CD4-positive, alpha-beta memory T cell (primary cell): ENCODE results near the gene SNX13. TPM values are rescaled to one million over a fixed set of nuclear protein-coding genes. Genes with fewer than 3 reads are reported as not detected.

Experiments used
- CTCF ChIA-PET: fragments of 350-600 bp; sonication (Branson Sonifier 250); formaldehyde crosslinking; loops from one replicate; lab custom pipeline; 2021; ENCODE audit warnings: inconsistent platforms; ENCODE audit not compliant: partially characterized antibody; lab: Charles Lee
- POLR2A ChIA-PET: fragments of 350-600 bp; sonication (Branson Sonifier 250); formaldehyde crosslinking; loops from one replicate; lab custom pipeline; 2021; ENCODE audit not compliant: partially characterized antibody; lab: Charles Lee
- DNase-seq, 5 donors: peaks; one replicate each; pipeline versions ENCODE4 v3.0.0 to v3.0.0-alpha.2; 2020 to 2022; ENCODE audit warnings: mixed read lengths in 1 of 5
- H3K27ac ChIP-seq: one replicate; pipeline ENCODE4 v1.7.0; 2013; ENCODE audit warnings: low read depth, low read length
- H3K27me3 ChIP-seq: 2 replicates; pipeline ENCODE4 v1.7.0; 2013; ENCODE audit warnings: mild to moderate bottlenecking, low read length, moderate library complexity; ENCODE audit not compliant: insufficient read depth
- H3K36me3 ChIP-seq: 2 replicates; pipeline ENCODE4 v1.7.0; 2013; ENCODE audit warnings: mild to moderate bottlenecking, low read length, moderate library complexity; ENCODE audit not compliant: insufficient read depth
- H3K4me1 ChIP-seq: 2 replicates; pipeline ENCODE4 v1.7.0; 2013; ENCODE audit warnings: mild to moderate bottlenecking, low read length, moderate library complexity; ENCODE audit not compliant: insufficient read depth
- H3K4me3 ChIP-seq, 2 donors: one replicate each; pipeline ENCODE4 v1.7.0; 2013; ENCODE audit warnings: low read length in 2 of 2, mild to moderate bottlenecking in 1 of 2
- H3K9me3 ChIP-seq, 2 donors: one replicate each; pipeline ENCODE4 v1.7.0; 2013; ENCODE audit warnings: low read length in 2 of 2, control low read depth in 1 of 2; ENCODE audit not compliant: control insufficient read depth in 1 of 2
- H3K27ac Mint-ChIP-seq, 7 donors: one replicate each; pipeline ENCODE4 v1.8.0; 2020 to 2021; ENCODE audit warnings: mixed read lengths in 7 of 7, mild to moderate bottlenecking in 6 of 7, inconsistent platforms in 3 of 7, moderate library complexity in 3 of 7
- H3K27me3 Mint-ChIP-seq, 2 donors: one replicate each; pipeline ENCODE4 v1.8.0; 2020 to 2021; ENCODE audit warnings: mixed read lengths in 2 of 2
- H3K36me3 Mint-ChIP-seq, 2 donors: one replicate each; pipeline ENCODE4 v1.8.0; 2020 to 2021; ENCODE audit warnings: mixed read lengths in 2 of 2, inconsistent platforms in 1 of 2, mild to moderate bottlenecking in 1 of 2
- H3K4me1 Mint-ChIP-seq, 4 donors: one replicate each; pipeline ENCODE4 v1.8.0; 2020 to 2021; ENCODE audit warnings: mixed read lengths in 4 of 4, mild to moderate bottlenecking in 1 of 4
- H3K4me3 Mint-ChIP-seq, 8 donors: one replicate each; pipeline ENCODE4 v1.8.0; 2020 to 2021; ENCODE audit warnings: mixed read lengths in 8 of 8, mild to moderate bottlenecking in 7 of 8, moderate library complexity in 6 of 8, inconsistent platforms in 3 of 8
- H3K9me3 Mint-ChIP-seq, 8 donors: one replicate each; pipeline ENCODE4 v1.8.0; 2020 to 2021; ENCODE audit warnings: mixed read lengths in 8 of 8, mild to moderate bottlenecking in 5 of 8, inconsistent platforms in 3 of 8, moderate library complexity in 1 of 8
- intact Hi-C: fragments of 100-400 bp; cut with micrococcal nuclease; formaldehyde crosslinking; loops from one replicate; pipeline ENCODE4 v1.15.1; 2023
- polyA plus RNA-seq, 2 donors: library from polyadenylated mRNA; unstranded; fragments of 300-500 nt; fragmentation: Illumina TruSeq; gene quantifications; one replicate each; pipeline ENCODE4 v1.2.3, GENCODE V29; 2021
- total RNA-seq, 2 experiments: library from RNA; stranded (reverse); gene quantifications; one replicate each; pipeline ENCODE4 v1.2.3, GENCODE V29; 2021

The SNX13 gene, protein sequence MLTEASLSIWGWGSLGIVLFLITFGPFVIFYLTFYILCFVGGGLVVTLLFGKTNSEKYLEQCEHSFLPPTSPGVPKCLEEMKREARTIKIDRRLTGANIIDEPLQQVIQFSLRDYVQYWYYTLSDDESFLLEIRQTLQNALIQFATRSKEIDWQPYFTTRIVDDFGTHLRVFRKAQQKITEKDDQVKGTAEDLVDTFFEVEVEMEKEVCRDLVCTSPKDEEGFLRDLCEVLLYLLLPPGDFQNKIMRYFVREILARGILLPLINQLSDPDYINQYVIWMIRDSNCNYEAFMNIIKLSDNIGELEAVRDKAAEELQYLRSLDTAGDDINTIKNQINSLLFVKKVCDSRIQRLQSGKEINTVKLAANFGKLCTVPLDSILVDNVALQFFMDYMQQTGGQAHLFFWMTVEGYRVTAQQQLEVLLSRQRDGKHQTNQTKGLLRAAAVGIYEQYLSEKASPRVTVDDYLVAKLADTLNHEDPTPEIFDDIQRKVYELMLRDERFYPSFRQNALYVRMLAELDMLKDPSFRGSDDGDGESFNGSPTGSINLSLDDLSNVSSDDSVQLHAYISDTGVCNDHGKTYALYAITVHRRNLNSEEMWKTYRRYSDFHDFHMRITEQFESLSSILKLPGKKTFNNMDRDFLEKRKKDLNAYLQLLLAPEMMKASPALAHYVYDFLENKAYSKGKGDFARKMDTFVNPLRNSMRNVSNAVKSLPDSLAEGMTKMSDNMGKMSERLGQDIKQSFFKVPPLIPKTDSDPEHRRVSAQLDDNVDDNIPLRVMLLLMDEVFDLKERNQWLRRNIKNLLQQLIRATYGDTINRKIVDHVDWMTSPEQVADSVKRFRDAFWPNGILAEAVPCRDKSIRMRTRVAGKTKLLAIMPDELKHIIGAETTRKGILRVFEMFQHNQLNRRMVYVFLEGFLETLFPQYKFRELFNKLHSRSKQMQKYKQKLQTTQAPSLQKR
- total RNA-seq (10 to 100 TPM; 34.6 to 36.0 TPM), polyA plus RNA-seq (10 to 100 TPM; 10.1 to 13.8 TPM)

DNA sequence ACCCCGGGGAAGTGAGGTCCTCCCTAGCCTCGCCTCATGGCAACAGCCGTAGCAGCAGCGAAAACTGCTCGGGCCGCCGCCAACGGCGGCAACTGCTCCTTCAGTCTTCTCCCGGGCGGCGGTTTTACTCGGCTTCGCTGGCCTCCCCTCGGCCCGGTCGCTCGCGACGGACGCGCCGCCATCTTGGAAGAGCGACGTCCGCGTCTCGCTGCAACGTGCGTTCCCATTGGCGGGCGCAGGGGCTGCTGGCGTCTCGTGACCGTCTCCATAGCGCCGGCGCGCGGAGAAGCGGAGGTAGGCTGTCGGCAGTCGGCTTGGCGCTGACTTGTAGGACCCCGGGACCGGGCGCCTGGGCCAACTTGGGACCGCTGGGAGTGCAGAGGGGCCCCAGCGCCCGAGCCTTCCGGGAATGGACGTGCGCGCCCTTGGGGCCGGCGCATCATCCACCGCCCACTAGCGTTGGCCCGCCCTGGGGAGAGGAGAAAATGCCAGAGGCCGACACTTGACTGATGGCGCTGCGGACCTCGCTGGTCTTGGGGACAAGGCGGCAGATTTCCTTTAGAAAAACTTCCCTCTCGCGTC, at the start of gene SNX13:
TSS of gene SNX13 (minus strand) at position 193 of the 582 bp plus-strand sequence. CDS start 199 bp downstream, outside the sequence.
- Histone ChIP-seq H3K4me1 (peaks cover 39% of the 10 kb centered on the region), H3K36me3 (no peaks in the 10 kb centered on the region), H3K27me3 (no peaks in the 10 kb centered on the region), H3K9me3 (no peaks in the 10 kb centered on the region), H3K27ac (peak within 1 kb of the TSS; percentile 90), H3K4me3 (peak within 1 kb of the TSS; percentile 82 to 85)
- ChIA-PET POLR2A (interaction anchor here (0.6 to 2.6 kb wide), 3 partner anchors 9 to 121 kb away, joined by 3 to 9 read pairs (median 3); no protein-coding TSS in a partner anchor), CTCF (no interaction called here)
- Mint-ChIP-seq H3K4me1 (peaks cover 29 to 59% (median 43%) of the 10 kb centered on the region in 4 donors), H3K27me3 (no peaks in the 10 kb centered on the region), H3K9me3 (no peaks in the 10 kb centered on the region), H3K4me3 (peak within 1 kb of the TSS; percentile 89 to 99 (median 97)), H3K36me3 (peaks cover 4 to 18% of the 10 kb centered on the region in 2 donors), H3K27ac (peak within 1 kb of the TSS; percentile 89 to 99 (median 99))
- intact Hi-C loops, result loop anchor here (2.0 to 10.0 kb wide), 3 partner anchors 642 to 1293 kb away; partner anchors contain the start of genes AHR, ANKMY2 and BZW2
- peak; percentile 86 to 91 (median 88) for DNase-seq

DNA sequence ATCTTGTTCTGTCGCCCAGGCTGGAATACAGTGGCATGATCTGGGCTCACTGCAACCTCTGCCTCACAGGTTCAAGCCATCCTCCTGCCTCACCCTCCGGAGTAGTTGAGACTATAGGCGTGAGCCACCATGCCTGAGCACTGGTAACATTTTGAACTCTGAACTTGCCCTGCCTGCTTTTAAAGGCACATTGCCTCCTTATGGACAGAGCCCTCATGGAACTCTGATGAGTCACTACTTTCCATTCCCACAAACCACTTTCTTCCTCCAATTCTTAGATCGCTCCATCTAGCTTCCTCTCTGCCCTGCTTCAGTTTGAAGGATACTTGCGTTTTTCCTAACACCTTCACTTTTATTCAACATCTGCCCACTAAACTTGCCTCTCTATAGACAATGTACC, 49.3 kb upstream of the SNX13 start:
- Mint-ChIP-seq H3K4me3 (no peak overlapping the region), H3K4me1 (peaks cover 0 to 5% (median 0%) of the 10 kb centered on the region in 4 donors), H3K27ac (no peak overlapping the region), H3K27me3 (peaks cover 4 to 6% of the 10 kb centered on the region in 2 donors), H3K9me3 (peaks cover 0 to 2% (median 0%) of the 10 kb centered on the region in 8 donors), H3K36me3 (no peaks in the 10 kb centered on the region)
- Histone ChIP-seq H3K27me3 (no peaks in the 10 kb centered on the region), H3K9me3 (no peaks in the 10 kb centered on the region), H3K4me1 (no peaks in the 10 kb centered on the region), H3K27ac (no peak overlapping the region), H3K4me3 (no peak overlapping the region), H3K36me3 (no peaks in the 10 kb centered on the region)
- no peak for DNase-seq
- CTCF ChIA-PET, result no interaction called here
- intact Hi-C loops, result no loop called here
- POLR2A ChIA-PET, result no interaction called here

DNA sequence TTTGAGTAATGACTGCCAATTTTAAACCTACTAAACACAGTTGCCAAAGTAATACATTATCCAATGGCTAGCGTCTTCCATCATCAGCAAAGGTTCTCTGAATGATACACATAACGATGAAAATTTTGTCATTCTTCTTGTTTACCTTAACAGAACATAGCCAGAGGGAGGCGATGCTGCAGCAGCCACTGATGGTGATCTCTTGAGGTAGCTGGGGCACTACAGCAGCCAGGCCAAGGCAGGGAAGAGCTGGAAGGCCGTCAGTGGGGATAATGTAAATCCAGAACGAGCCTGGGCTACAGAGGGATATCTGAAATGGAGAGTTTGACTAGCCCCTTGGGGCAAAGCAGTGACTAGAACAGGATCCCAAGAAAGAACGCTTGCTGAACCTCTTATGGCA, 48.6 kb upstream of the SNX13 start:
- DNase-seq, result no peak
- Histone ChIP-seq H3K27me3 (no peaks in the 10 kb centered on the region), H3K27ac (no peak overlapping the region), H3K9me3 (no peaks in the 10 kb centered on the region), H3K4me3 (no peak overlapping the region), H3K4me1 (no peaks in the 10 kb centered on the region), H3K36me3 (no peaks in the 10 kb centered on the region)
- Mint-ChIP-seq H3K27me3 (peaks cover 4 to 6% of the 10 kb centered on the region in 2 donors), H3K36me3 (no peaks in the 10 kb centered on the region), H3K27ac (no peak overlapping the region), H3K9me3 (peaks cover 0 to 2% (median 0%) of the 10 kb centered on the region in 8 donors), H3K4me1 (peaks cover 0 to 3% (median 0%) of the 10 kb centered on the region in 4 donors), H3K4me3 (no peak overlapping the region)
- CTCF ChIA-PET, result no interaction called here
- POLR2A ChIA-PET, result no interaction called here
- intact Hi-C loops, result no loop called here

DNA sequence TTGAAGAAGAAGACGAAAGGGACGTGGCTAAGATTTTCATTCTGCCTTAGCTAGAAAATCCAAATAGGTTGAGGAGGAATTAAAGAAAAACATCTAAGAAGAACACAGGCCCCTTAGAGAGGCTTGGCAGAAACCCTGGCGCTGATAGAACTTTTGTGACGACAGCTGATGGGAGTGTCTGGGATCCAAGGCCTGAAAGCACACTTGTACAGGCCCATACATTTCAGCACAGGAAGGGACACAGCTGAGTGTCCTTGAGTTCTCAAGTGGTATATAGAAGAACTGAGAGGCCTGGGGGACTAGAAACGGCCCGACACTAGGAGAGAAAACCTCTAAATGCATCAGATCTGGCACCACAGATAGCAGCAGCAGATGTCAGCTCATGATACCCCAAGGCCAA, 47.8 kb upstream of the SNX13 start:
- H3K27ac Mint-ChIP-seq, result no peak overlapping the region
- DNase-seq, result no peak
- intact Hi-C loops, result no loop called here
- Histone ChIP-seq H3K36me3 (no peaks in the 10 kb centered on the region), H3K4me1 (no peaks in the 10 kb centered on the region), H3K27me3 (no peaks in the 10 kb centered on the region), H3K9me3 (no peaks in the 10 kb centered on the region), H3K4me3 (no peak overlapping the region), H3K27ac (no peak overlapping the region)
- H3K36me3 Mint-ChIP-seq, result no peaks in the 10 kb centered on the region
- CTCF ChIA-PET, result no interaction called here
- peaks cover 0 to 2% (median 0%) of the 10 kb centered on the region in 8 donors for H3K9me3 Mint-ChIP-seq
- H3K4me3 Mint-ChIP-seq, result no peak overlapping the region
- H3K27me3 Mint-ChIP-seq, result peaks cover 4 to 6% of the 10 kb centered on the region in 2 donors
- POLR2A ChIA-PET, result no interaction called here
- H3K4me1 Mint-ChIP-seq, result peaks cover 0 to under 1% (median 0%) of the 10 kb centered on the region in 4 donors

DNA sequence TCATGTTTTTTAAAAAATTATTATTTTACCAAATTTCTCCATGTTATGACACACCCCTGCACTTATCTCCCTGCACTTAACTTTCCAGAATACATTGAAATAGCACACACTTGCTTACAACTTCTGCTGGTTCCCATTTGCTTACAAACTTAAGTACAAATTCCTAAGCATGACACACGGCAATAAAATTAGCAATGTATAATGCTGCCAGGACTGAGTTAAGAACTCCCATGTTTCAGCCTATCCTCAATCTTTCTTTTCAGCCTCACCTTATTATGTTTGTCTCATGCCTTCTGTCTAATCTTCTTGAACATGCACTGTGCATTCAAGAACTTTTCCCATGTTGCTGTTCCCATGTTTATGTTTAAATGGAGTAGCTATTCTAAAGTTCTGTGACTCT, 46.6 kb upstream of the SNX13 start:
- Histone ChIP-seq H3K36me3 (no peaks in the 10 kb centered on the region), H3K27me3 (no peaks in the 10 kb centered on the region), H3K4me3 (no peak overlapping the region), H3K27ac (no peak overlapping the region), H3K4me1 (no peaks in the 10 kb centered on the region), H3K9me3 (no peaks in the 10 kb centered on the region)
- H3K27me3 Mint-ChIP-seq, result peaks cover 2 to 6% of the 10 kb centered on the region in 2 donors
- H3K36me3 Mint-ChIP-seq, result no peaks in the 10 kb centered on the region
- DNase-seq, result no peak
- no peak overlapping the region for H3K4me3 Mint-ChIP-seq
- CTCF ChIA-PET, result interaction anchor here (1.5 kb wide), 1 partner anchor 217 kb away, joined by 4 read pairs; no protein-coding TSS in a partner anchor
- no peak overlapping the region for H3K27ac Mint-ChIP-seq
- H3K9me3 Mint-ChIP-seq, result peaks cover 0 to 2% (median 0%) of the 10 kb centered on the region in 8 donors
- POLR2A ChIA-PET, result no interaction called here
- peaks cover 0 to 1% (median 0%) of the 10 kb centered on the region in 4 donors for H3K4me1 Mint-ChIP-seq
- intact Hi-C loops, result no loop called here

DNA sequence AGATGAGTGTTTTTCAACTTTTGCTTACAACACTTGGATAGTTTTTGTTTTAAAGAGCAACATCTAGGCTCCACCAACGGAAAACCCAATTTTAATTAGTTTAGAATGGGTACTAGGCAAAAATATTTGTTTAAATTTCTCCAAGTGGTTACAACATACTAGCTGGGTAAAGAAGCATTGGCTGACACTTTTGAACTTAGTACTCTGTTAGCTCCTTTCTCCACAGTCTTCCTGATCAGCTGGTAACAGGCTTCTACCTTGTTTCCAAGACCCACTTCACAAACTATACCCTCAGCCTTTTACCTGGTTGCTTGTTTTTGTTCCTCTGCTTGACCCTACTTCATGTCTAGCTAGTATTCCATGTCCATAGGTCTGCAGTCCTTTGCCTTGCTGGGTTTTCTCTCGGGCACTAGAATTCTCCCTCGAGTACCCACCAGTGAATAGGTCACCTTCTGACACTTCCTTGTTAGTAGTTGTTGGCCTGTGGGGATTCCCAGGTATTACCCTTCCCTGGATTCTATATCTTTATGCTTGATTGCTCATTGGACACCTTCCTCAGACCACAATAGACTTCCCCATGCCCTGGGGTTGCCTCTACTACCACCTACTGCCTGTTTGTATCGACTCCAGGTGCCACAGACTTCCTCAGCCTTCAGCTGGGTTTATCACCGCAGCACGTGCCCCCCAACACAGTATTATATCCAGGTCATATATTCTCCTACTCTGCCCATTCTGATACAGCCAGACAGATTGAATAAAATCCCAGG, 45.4 kb upstream of the SNX13 start:
- DNase-seq, result no peak
- no peak overlapping the region for H3K27ac ChIP-seq
- H3K27ac Mint-ChIP-seq, result no peak overlapping the region
- no peaks in the 10 kb centered on the region for H3K36me3 ChIP-seq
- ChIA-PET CTCF (interaction anchor here (1.5 kb wide), 1 partner anchor 215 kb away, joined by 4 read pairs; no protein-coding TSS in a partner anchor), POLR2A (no interaction called here)
- H3K4me3 Mint-ChIP-seq, result no peak overlapping the region
- H3K4me1 Mint-ChIP-seq, result peaks cover 0 to 1% (median 0%) of the 10 kb centered on the region in 4 donors
- no peaks in the 10 kb centered on the region for H3K4me1 ChIP-seq
- H3K9me3 Mint-ChIP-seq, result peaks cover 0 to 2% (median 0%) of the 10 kb centered on the region in 8 donors
- no peak overlapping the region for H3K4me3 ChIP-seq
- intact Hi-C loops, result no loop called here
- H3K27me3 Mint-ChIP-seq, result peaks cover 1 to 6% of the 10 kb centered on the region in 2 donors
- H3K36me3 Mint-ChIP-seq, result no peaks in the 10 kb centered on the region
- H3K27me3 ChIP-seq, result no peaks in the 10 kb centered on the region
- no peaks in the 10 kb centered on the region for H3K9me3 ChIP-seq
